WTC11 (cell line): ENCODE data around the gene TBRG1. TPM values are rescaled to one million over a fixed set of nuclear protein-coding genes. Genes with fewer than 3 reads are reported as not detected.

Experiments used
- ATAC-seq: fragments of 200-7000 bp; cut with Tn5 transposase; 2 replicates; pipeline ENCODE4 v1.10.0; 2021; ENCODE audit warnings: mild to moderate bottlenecking, moderate library complexity
- CTCF ChIA-PET: fragments of 300-600 bp; sonication (Branson Sonifier 250); formaldehyde crosslinking; loops from one replicate; lab custom pipeline; 2021; ENCODE audit warnings: antibody characterized with exemption; lab: Charles Lee
- POLR2A ChIA-PET: fragments of 350-600 bp; sonication (Branson Sonifier 250); formaldehyde crosslinking; loops from one replicate; lab custom pipeline; 2021; ENCODE audit warnings: antibody characterized with exemption; lab: Charles Lee
- DNase-seq: peaks from one replicate; pipeline ENCODE4 v3.0.0; 2021; ENCODE audit warnings: low spot score
- H3K27ac Mint-ChIP-seq: 2 replicates; pipeline ENCODE4 v1.8.0; 2021; ENCODE audit warnings: mixed read lengths
- H3K27me3 Mint-ChIP-seq: 2 replicates; pipeline ENCODE4 v1.8.0; 2021; ENCODE audit warnings: low read depth, mild to moderate bottlenecking, moderate library complexity, mixed read lengths
- H3K36me3 Mint-ChIP-seq: 2 replicates; pipeline ENCODE4 v1.8.0; 2021; ENCODE audit warnings: mixed read lengths
- H3K4me1 Mint-ChIP-seq: 2 replicates; pipeline ENCODE4 v1.8.0; 2022; ENCODE audit warnings: mixed read lengths
- H3K4me3 Mint-ChIP-seq: 2 replicates; pipeline ENCODE4 v1.8.0; 2021; ENCODE audit warnings: mild to moderate bottlenecking, moderate library complexity, mixed read lengths
- H3K9me3 Mint-ChIP-seq: 2 replicates; pipeline ENCODE4 v1.8.0; 2021; ENCODE audit warnings: mixed read lengths
- ATF1 ChIP-seq: sonication (generic); formaldehyde crosslinking; IDR thresholded peaks from 2 replicates; pipeline ENCODE4 v1.8.1; 2023; ENCODE audit warnings: mild to moderate bottlenecking, moderate library complexity, missing genetic modification reagents
- CREB1 ChIP-seq: sonication (generic); formaldehyde crosslinking; IDR thresholded peaks from 2 replicates; pipeline ENCODE4 v1.8.0; 2023; ENCODE audit warnings: mild to moderate bottlenecking, missing genetic modification reagents
- FOXJ3 ChIP-seq: sonication (generic); formaldehyde crosslinking; IDR thresholded peaks from 2 replicates; pipeline ENCODE4 v1.9.0; 2021; ENCODE audit warnings: missing genetic modification reagents, mild to moderate bottlenecking, borderline replicate concordance
- FOXP1 ChIP-seq: sonication (generic); formaldehyde crosslinking; IDR thresholded peaks from 2 replicates; pipeline ENCODE4 v1.8.0; 2022; ENCODE audit warnings: missing genetic modification reagents, mild to moderate bottlenecking, moderate library complexity, borderline replicate concordance
- JAZF1 ChIP-seq: fragments of 250-450 bp; sonication (Bioruptor Pico); IDR thresholded peaks from 2 replicates; pipeline ENCODE4 v1.9.0; 2021; ENCODE audit warnings: moderate library complexity, mild to moderate bottlenecking, inconsistent platforms
- MYBL2 ChIP-seq: sonication (generic); formaldehyde crosslinking; IDR thresholded peaks from 2 replicates; pipeline ENCODE4 v1.8.1; 2023; ENCODE audit warnings: mild to moderate bottlenecking, moderate library complexity, missing genetic modification reagents
- NR2C2 ChIP-seq: sonication (generic); formaldehyde crosslinking; IDR thresholded peaks from 2 replicates; pipeline ENCODE4 v1.8.0; 2022; ENCODE audit warnings: mild to moderate bottlenecking, missing genetic modification reagents
- NR3C1 ChIP-seq: sonication (generic); formaldehyde crosslinking; conservative IDR thresholded peaks from 2 replicates; pipeline ENCODE4 v1.8.1; 2023; ENCODE audit warnings: low read depth, mild to moderate bottlenecking, missing genetic modification reagents
- ZNF219 ChIP-seq: sonication (generic); formaldehyde crosslinking; IDR thresholded peaks from 2 replicates; pipeline ENCODE4 v1.8.0; 2023; ENCODE audit warnings: missing genetic modification reagents, mild to moderate bottlenecking, borderline replicate concordance
- total RNA-seq: library from RNA; stranded (reverse); gene quantifications from 3 replicates; pipeline ENCODE4 v1.2.3, GENCODE V29; 2021
- TF ChIP-seq, protein P1 (sequence below): sonication (generic); formaldehyde crosslinking; conservative IDR thresholded peaks from 2 replicates; pipeline ENCODE4 v1.8.1; 2023; ENCODE audit warnings: mild to moderate bottlenecking, low read depth, missing genetic modification reagents, moderate library complexity
- TF ChIP-seq, protein P2 (sequence below): sonication (generic); formaldehyde crosslinking; IDR thresholded peaks from 2 replicates; pipeline ENCODE4 v1.8.1; 2022; ENCODE audit warnings: mild to moderate bottlenecking, moderate library complexity, missing genetic modification reagents
- TF ChIP-seq, protein P3 (sequence below): fragments of 200-600 bp; IDR thresholded peaks from 2 replicates; pipeline ENCODE4 v1.8.0; 2022; ENCODE audit warnings: antibody characterized with exemption
- TF ChIP-seq, protein P4 (sequence below): sonication (generic); formaldehyde crosslinking; IDR thresholded peaks from 2 replicates; pipeline ENCODE4 v1.8.1; 2022; ENCODE audit warnings: low read depth, missing genetic modification reagents, borderline replicate concordance
- TF ChIP-seq, protein P5 (sequence below): sonication (generic); formaldehyde crosslinking; conservative IDR thresholded peaks from 2 replicates; pipeline ENCODE4 v1.8.1; 2022; ENCODE audit warnings: mild to moderate bottlenecking, missing genetic modification reagents
- TF ChIP-seq, protein P6 (sequence below): sonication (generic); formaldehyde crosslinking; IDR thresholded peaks from 2 replicates; pipeline ENCODE4 v1.8.0; 2022; ENCODE audit warnings: mild to moderate bottlenecking, missing genetic modification reagents
- TF ChIP-seq, protein P7 (sequence below): fragments of 250-450 bp; sonication (Bioruptor Pico); IDR thresholded peaks from 2 replicates; pipeline ENCODE4 v1.9.0; 2021; ENCODE audit warnings: mild to moderate bottlenecking
- TF ChIP-seq, protein P8 (sequence below): sonication (generic); formaldehyde crosslinking; IDR thresholded peaks from 2 replicates; pipeline ENCODE4 v1.8.1; 2022; ENCODE audit warnings: mild to moderate bottlenecking, missing genetic modification reagents, moderate library complexity, borderline replicate concordance
- TF ChIP-seq, protein P9 (sequence below): sonication (generic); formaldehyde crosslinking; IDR thresholded peaks from 2 replicates; pipeline ENCODE4 v1.8.1; 2023; ENCODE audit warnings: mild to moderate bottlenecking, missing genetic modification reagents

The TBRG1 gene
- total RNA-seq, 1 experiment from 2014 or later: 30.0 TPM

DNA sequence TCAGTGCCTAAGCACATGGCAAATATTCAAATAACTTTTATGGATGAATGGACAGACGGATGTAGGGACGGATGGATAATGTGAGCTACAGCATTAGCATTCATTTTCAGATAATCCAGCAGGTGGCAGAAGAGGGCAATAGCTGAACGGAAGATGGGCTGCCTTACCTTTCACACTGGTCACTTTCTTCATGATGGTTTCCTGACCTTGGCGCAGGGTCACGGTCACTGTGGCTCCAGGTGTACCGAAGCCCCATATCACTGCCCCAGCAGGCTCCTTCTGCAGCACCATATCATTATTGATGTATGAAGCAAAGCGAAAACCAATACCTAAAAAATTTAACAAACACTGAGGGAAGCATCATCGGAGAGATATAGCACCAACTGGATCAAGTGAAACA lies 46.5 kb downstream of the TBRG1 start:
- no peak overlapping the region for H3K4me3 Mint-ChIP-seq
- H3K36me3 Mint-ChIP-seq: no peaks in the 10 kb centered on the region
- TF ChIP-seq, protein P1, sequence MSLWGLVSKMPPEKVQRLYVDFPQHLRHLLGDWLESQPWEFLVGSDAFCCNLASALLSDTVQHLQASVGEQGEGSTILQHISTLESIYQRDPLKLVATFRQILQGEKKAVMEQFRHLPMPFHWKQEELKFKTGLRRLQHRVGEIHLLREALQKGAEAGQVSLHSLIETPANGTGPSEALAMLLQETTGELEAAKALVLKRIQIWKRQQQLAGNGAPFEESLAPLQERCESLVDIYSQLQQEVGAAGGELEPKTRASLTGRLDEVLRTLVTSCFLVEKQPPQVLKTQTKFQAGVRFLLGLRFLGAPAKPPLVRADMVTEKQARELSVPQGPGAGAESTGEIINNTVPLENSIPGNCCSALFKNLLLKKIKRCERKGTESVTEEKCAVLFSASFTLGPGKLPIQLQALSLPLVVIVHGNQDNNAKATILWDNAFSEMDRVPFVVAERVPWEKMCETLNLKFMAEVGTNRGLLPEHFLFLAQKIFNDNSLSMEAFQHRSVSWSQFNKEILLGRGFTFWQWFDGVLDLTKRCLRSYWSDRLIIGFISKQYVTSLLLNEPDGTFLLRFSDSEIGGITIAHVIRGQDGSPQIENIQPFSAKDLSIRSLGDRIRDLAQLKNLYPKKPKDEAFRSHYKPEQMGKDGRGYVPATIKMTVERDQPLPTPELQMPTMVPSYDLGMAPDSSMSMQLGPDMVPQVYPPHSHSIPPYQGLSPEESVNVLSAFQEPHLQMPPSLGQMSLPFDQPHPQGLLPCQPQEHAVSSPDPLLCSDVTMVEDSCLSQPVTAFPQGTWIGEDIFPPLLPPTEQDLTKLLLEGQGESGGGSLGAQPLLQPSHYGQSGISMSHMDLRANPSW (CRISPR knock-in tag): no peak
- TF ChIP-seq, protein P2, sequence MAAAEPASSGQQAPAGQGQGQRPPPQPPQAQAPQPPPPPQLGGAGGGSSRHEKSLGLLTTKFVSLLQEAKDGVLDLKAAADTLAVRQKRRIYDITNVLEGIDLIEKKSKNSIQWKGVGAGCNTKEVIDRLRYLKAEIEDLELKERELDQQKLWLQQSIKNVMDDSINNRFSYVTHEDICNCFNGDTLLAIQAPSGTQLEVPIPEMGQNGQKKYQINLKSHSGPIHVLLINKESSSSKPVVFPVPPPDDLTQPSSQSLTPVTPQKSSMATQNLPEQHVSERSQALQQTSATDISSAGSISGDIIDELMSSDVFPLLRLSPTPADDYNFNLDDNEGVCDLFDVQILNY (CRISPR knock-in tag): no peak
- TF ChIP-seq, protein P3, sequence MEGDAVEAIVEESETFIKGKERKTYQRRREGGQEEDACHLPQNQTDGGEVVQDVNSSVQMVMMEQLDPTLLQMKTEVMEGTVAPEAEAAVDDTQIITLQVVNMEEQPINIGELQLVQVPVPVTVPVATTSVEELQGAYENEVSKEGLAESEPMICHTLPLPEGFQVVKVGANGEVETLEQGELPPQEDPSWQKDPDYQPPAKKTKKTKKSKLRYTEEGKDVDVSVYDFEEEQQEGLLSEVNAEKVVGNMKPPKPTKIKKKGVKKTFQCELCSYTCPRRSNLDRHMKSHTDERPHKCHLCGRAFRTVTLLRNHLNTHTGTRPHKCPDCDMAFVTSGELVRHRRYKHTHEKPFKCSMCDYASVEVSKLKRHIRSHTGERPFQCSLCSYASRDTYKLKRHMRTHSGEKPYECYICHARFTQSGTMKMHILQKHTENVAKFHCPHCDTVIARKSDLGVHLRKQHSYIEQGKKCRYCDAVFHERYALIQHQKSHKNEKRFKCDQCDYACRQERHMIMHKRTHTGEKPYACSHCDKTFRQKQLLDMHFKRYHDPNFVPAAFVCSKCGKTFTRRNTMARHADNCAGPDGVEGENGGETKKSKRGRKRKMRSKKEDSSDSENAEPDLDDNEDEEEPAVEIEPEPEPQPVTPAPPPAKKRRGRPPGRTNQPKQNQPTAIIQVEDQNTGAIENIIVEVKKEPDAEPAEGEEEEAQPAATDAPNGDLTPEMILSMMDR: peak; percentile 57; the same call in 1 of the 2 replicates
- no peak for TF ChIP-seq NR2C2 (CRISPR knock-in tag)
- ATAC-seq: peak; percentile 31
- DNase-seq: peak; percentile 30
- H3K9me3 Mint-ChIP-seq: no peaks in the 10 kb centered on the region
- POLR2A ChIA-PET: interaction anchor here (0.5 kb wide), 1 partner anchor 94 kb away, joined by 4 read pairs; no protein-coding TSS in a partner anchor
- CTCF ChIA-PET: interaction anchor here (0.6 to 4.0 kb wide), 38 partner anchors 9 to 223 kb away, joined by 3 to 61 read pairs (median 4); partner anchors contain the start of genes ESAM, MSANTD2, NRGN and ROBO3
- H3K27me3 Mint-ChIP-seq: peaks cover 2% of the 10 kb centered on the region; the same call in 1 of the 2 replicates
- peaks cover 9% of the 10 kb centered on the region for H3K4me1 Mint-ChIP-seq
- H3K27ac Mint-ChIP-seq: no peak overlapping the region

DNA sequence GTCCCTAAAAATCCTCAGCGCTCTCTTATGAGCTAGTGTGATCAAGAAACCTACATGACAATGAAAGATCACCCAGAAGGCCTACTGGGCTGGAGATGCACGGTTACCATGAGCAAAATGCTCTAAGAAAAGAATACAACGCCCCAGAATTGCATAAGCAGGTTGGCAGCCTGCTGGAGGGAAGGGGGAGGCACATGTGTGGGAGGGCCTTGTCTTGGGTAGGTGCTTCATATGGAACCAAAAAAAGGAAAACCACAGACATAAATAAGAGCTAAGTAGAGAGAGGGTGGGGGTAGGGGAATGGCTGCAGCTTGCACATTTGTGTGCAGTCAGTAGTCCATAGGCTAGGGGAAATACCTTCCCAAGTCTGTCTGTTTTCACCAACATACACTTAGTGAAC lies 48.1 kb downstream of the TBRG1 start:
- H3K9me3 Mint-ChIP-seq: no peaks in the 10 kb centered on the region
- ATAC-seq (no peak), DNase-seq (no peak)
- no peak overlapping the region for H3K4me3 Mint-ChIP-seq
- peaks cover 15% of the 10 kb centered on the region for H3K27me3 Mint-ChIP-seq
- H3K4me1 Mint-ChIP-seq: peaks cover 11% of the 10 kb centered on the region
- ChIA-PET POLR2A (no interaction called here), CTCF (interaction anchor here (0.6 to 4.0 kb wide), 9 partner anchors 30 to 340 kb away, joined by 3 to 61 read pairs (median 6); partner anchors contain the start of genes ESAM, NRGN and ROBO3)
- no peak overlapping the region for H3K27ac Mint-ChIP-seq
- no peaks in the 10 kb centered on the region for H3K36me3 Mint-ChIP-seq
- no peak for TF ChIP-seq MYBL2 (CRISPR knock-in tag)
- no peak for TF ChIP-seq NR3C1 (CRISPR knock-in tag)
- TF ChIP-seq FOXP1 (CRISPR knock-in tag): no peak
- TF ChIP-seq, protein P4, sequence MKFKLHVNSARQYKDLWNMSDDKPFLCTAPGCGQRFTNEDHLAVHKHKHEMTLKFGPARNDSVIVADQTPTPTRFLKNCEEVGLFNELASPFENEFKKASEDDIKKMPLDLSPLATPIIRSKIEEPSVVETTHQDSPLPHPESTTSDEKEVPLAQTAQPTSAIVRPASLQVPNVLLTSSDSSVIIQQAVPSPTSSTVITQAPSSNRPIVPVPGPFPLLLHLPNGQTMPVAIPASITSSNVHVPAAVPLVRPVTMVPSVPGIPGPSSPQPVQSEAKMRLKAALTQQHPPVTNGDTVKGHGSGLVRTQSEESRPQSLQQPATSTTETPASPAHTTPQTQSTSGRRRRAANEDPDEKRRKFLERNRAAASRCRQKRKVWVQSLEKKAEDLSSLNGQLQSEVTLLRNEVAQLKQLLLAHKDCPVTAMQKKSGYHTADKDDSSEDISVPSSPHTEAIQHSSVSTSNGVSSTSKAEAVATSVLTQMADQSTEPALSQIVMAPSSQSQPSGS: no peak
- TF ChIP-seq, protein P5, sequence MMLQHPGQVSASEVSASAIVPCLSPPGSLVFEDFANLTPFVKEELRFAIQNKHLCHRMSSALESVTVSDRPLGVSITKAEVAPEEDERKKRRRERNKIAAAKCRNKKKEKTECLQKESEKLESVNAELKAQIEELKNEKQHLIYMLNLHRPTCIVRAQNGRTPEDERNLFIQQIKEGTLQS (CRISPR knock-in tag): no peak
- no peak for TF ChIP-seq JAZF1 (CRISPR knock-in tag)
- no peak for TF ChIP-seq ATF1 (CRISPR knock-in tag)
- TF ChIP-seq CREB1: no peak
- no peak for TF ChIP-seq ZNF219 (CRISPR knock-in tag)
- TF ChIP-seq FOXJ3 (CRISPR knock-in tag): no peak
- TF ChIP-seq, protein P6, sequence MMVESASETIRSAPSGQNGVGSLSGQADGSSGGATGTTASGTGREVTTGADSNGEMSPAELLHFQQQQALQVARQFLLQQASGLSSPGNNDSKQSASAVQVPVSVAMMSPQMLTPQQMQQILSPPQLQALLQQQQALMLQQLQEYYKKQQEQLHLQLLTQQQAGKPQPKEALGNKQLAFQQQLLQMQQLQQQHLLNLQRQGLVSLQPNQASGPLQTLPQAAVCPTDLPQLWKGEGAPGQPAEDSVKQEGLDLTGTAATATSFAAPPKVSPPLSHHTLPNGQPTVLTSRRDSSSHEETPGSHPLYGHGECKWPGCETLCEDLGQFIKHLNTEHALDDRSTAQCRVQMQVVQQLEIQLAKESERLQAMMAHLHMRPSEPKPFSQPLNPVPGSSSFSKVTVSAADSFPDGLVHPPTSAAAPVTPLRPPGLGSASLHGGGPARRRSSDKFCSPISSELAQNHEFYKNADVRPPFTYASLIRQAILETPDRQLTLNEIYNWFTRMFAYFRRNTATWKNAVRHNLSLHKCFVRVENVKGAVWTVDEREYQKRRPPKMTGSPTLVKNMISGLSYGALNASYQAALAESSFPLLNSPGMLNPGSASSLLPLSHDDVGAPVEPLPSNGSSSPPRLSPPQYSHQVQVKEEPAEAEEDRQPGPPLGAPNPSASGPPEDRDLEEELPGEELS (CRISPR knock-in tag): no peak
- TF ChIP-seq, protein P7, sequence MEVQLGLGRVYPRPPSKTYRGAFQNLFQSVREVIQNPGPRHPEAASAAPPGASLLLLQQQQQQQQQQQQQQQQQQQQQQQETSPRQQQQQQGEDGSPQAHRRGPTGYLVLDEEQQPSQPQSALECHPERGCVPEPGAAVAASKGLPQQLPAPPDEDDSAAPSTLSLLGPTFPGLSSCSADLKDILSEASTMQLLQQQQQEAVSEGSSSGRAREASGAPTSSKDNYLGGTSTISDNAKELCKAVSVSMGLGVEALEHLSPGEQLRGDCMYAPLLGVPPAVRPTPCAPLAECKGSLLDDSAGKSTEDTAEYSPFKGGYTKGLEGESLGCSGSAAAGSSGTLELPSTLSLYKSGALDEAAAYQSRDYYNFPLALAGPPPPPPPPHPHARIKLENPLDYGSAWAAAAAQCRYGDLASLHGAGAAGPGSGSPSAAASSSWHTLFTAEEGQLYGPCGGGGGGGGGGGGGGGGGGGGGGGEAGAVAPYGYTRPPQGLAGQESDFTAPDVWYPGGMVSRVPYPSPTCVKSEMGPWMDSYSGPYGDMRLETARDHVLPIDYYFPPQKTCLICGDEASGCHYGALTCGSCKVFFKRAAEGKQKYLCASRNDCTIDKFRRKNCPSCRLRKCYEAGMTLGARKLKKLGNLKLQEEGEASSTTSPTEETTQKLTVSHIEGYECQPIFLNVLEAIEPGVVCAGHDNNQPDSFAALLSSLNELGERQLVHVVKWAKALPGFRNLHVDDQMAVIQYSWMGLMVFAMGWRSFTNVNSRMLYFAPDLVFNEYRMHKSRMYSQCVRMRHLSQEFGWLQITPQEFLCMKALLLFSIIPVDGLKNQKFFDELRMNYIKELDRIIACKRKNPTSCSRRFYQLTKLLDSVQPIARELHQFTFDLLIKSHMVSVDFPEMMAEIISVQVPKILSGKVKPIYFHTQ (CRISPR knock-in tag): no peak
- TF ChIP-seq, protein P8, sequence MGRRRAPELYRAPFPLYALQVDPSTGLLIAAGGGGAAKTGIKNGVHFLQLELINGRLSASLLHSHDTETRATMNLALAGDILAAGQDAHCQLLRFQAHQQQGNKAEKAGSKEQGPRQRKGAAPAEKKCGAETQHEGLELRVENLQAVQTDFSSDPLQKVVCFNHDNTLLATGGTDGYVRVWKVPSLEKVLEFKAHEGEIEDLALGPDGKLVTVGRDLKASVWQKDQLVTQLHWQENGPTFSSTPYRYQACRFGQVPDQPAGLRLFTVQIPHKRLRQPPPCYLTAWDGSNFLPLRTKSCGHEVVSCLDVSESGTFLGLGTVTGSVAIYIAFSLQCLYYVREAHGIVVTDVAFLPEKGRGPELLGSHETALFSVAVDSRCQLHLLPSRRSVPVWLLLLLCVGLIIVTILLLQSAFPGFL (CRISPR knock-in tag): no peak
- TF ChIP-seq, protein P9, sequence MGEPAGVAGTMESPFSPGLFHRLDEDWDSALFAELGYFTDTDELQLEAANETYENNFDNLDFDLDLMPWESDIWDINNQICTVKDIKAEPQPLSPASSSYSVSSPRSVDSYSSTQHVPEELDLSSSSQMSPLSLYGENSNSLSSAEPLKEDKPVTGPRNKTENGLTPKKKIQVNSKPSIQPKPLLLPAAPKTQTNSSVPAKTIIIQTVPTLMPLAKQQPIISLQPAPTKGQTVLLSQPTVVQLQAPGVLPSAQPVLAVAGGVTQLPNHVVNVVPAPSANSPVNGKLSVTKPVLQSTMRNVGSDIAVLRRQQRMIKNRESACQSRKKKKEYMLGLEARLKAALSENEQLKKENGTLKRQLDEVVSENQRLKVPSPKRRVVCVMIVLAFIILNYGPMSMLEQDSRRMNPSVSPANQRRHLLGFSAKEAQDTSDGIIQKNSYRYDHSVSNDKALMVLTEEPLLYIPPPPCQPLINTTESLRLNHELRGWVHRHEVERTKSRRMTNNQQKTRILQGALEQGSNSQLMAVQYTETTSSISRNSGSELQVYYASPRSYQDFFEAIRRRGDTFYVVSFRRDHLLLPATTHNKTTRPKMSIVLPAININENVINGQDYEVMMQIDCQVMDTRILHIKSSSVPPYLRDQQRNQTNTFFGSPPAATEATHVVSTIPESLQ: no peak
